ENCODE data around the gene PTX4.

- TF ChIP-seq, protein P1, sequence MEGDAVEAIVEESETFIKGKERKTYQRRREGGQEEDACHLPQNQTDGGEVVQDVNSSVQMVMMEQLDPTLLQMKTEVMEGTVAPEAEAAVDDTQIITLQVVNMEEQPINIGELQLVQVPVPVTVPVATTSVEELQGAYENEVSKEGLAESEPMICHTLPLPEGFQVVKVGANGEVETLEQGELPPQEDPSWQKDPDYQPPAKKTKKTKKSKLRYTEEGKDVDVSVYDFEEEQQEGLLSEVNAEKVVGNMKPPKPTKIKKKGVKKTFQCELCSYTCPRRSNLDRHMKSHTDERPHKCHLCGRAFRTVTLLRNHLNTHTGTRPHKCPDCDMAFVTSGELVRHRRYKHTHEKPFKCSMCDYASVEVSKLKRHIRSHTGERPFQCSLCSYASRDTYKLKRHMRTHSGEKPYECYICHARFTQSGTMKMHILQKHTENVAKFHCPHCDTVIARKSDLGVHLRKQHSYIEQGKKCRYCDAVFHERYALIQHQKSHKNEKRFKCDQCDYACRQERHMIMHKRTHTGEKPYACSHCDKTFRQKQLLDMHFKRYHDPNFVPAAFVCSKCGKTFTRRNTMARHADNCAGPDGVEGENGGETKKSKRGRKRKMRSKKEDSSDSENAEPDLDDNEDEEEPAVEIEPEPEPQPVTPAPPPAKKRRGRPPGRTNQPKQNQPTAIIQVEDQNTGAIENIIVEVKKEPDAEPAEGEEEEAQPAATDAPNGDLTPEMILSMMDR (IDR thresholded peaks at IDR 0.05), result no peak
- no peak for TF ChIP-seq POLR2A (IDR thresholded peaks at IDR 0.05)
Observed at GRCh38 chr16:1489077-1489476, 333 bp upstream of the PTX4 start.

All from lower leg skin (tissue), 3 donors.